Glutamatergic neuron (in vitro differentiated cells): ENCODE measurements around the gene CCT2. TPM values are rescaled to one million over a fixed set of nuclear protein-coding genes. Genes with fewer than 3 reads are reported as not detected.

Experiments used
- DNase-seq: peaks from one replicate; pipeline ENCODE4 v3.0.0; 2022
- H3K27ac Mint-ChIP-seq: one replicate; pipeline ENCODE4 v1.8.0; 2020; ENCODE audit warnings: mild to moderate bottlenecking, mixed read lengths, inconsistent platforms; ENCODE audit not compliant: unreplicated experiment
- H3K27me3 Mint-ChIP-seq: one replicate; pipeline ENCODE4 v1.8.0; 2020; ENCODE audit warnings: mild to moderate bottlenecking, moderate library complexity, mixed read lengths, inconsistent platforms; ENCODE audit not compliant: unreplicated experiment
- H3K36me3 Mint-ChIP-seq: one replicate; pipeline ENCODE4 v1.8.0; 2020; ENCODE audit warnings: mild to moderate bottlenecking, mixed read lengths, inconsistent platforms; ENCODE audit not compliant: unreplicated experiment
- H3K4me1 Mint-ChIP-seq: one replicate; pipeline ENCODE4 v1.8.0; 2020; ENCODE audit warnings: mild to moderate bottlenecking, low read depth, mixed read lengths, inconsistent platforms; ENCODE audit not compliant: unreplicated experiment
- H3K4me3 Mint-ChIP-seq: one replicate; pipeline ENCODE4 v1.8.0; 2020; ENCODE audit warnings: mild to moderate bottlenecking, mixed read lengths, inconsistent platforms; ENCODE audit not compliant: unreplicated experiment
- H3K9me3 Mint-ChIP-seq: one replicate; pipeline ENCODE4 v1.8.0; 2020; ENCODE audit warnings: mild to moderate bottlenecking, moderate library complexity, mixed read lengths, inconsistent platforms; ENCODE audit not compliant: unreplicated experiment
- CTCF ChIP-seq: fragments of 200-600 bp; sonication (generic); IDR thresholded peaks from one replicate; pipeline ENCODE4 v1.5.0; 2021; ENCODE audit not compliant: partially characterized antibody, unreplicated experiment
- total RNA-seq: library from RNA; stranded (reverse); fragmentation: NEBNext Ultra II Directional; extraction: Animal tissue kit (Norgen Biotek cat#: 25700); gene quantifications from one replicate; pipeline ENCODE4 v1.2.1, GENCODE V29; 2021; ENCODE audit not compliant: unreplicated experiment

The CCT2 gene
- total RNA-seq, 1 donor from 2014 or later, result 298 TPM

- Mint-ChIP-seq H3K27me3 (peaks cover 3% of the 10 kb centered on the region), H3K36me3 (no peaks in the 10 kb centered on the region), H3K4me3 (no peak overlapping the region), H3K27ac (no peak overlapping the region), H3K9me3 (no peaks in the 10 kb centered on the region), H3K4me1 (no peaks in the 10 kb centered on the region)
- no peak for TF ChIP-seq CTCF
- DNase-seq, result no peak
These were observed 57.3 kb downstream of the CCT2 start for GRCh38 chr12:69642531-69642930.

GRCh38 chr12:69644511-69644910 is 59.3 kb downstream of the CCT2 start:
- H3K9me3 Mint-ChIP-seq, result no peaks in the 10 kb centered on the region
- no peak overlapping the region for H3K27ac Mint-ChIP-seq
- no peaks in the 10 kb centered on the region for H3K4me1 Mint-ChIP-seq
- no peak for TF ChIP-seq CTCF
- no peaks in the 10 kb centered on the region for H3K36me3 Mint-ChIP-seq
- DNase-seq, result no peak
- peaks cover 3% of the 10 kb centered on the region for H3K27me3 Mint-ChIP-seq
- no peak overlapping the region for H3K4me3 Mint-ChIP-seq

GRCh38 chr12:69645031-69645430 is 59.8 kb downstream of the CCT2 start:
- Mint-ChIP-seq H3K4me3 (no peak overlapping the region), H3K4me1 (no peaks in the 10 kb centered on the region), H3K9me3 (no peaks in the 10 kb centered on the region), H3K27me3 (peaks cover 3% of the 10 kb centered on the region), H3K36me3 (no peaks in the 10 kb centered on the region), H3K27ac (no peak overlapping the region)
- no peak for TF ChIP-seq CTCF
- DNase-seq, result no peak

GRCh38 chr12:69647178-69647577 is 61.9 kb downstream of the CCT2 start:
- no peaks in the 10 kb centered on the region for H3K36me3 Mint-ChIP-seq
- DNase-seq, result no peak
- no peaks in the 10 kb centered on the region for H3K4me1 Mint-ChIP-seq
- no peak overlapping the region for H3K27ac Mint-ChIP-seq
- no peak overlapping the region for H3K4me3 Mint-ChIP-seq
- no peak for TF ChIP-seq CTCF
- peaks cover 3% of the 10 kb centered on the region for H3K9me3 Mint-ChIP-seq
- H3K27me3 Mint-ChIP-seq, result no peaks in the 10 kb centered on the region

- Mint-ChIP-seq H3K27me3 (no peaks in the 10 kb centered on the region), H3K9me3 (peaks cover 3% of the 10 kb centered on the region), H3K4me1 (no peaks in the 10 kb centered on the region), H3K4me3 (no peak overlapping the region), H3K36me3 (no peaks in the 10 kb centered on the region), H3K27ac (no peak overlapping the region)
- no peak for TF ChIP-seq CTCF
- DNase-seq, result no peak
These were observed 63.2 kb downstream of the CCT2 start for GRCh38 chr12:69648476-69648875.
